Upper lobe of left lung (tissue), 4 donors: Measurements from ENCODE around the gene FYN.

Source experiments
- EP300 ChIP-seq, 4 donors: sonication (generic); formaldehyde crosslinking; IDR thresholded peaks; one replicate each; pipeline ENCODE4 v1.5.1; 2017; ENCODE audit warnings: antibody characterized with exemption in 4 of 4, control low read depth in 2 of 4
- TF ChIP-seq, protein P1 (sequence below), 6 experiments: fragments of 450-650 bp in 4 of 6; fragments of 200-600 bp in 2 of 6; sonication (generic) in 2 of 6; IDR thresholded peaks; one replicate each; pipeline ENCODE4 v1.5.1; 2016 to 2019; ENCODE audit warnings: antibody characterized with exemption in 6 of 6

DNA sequence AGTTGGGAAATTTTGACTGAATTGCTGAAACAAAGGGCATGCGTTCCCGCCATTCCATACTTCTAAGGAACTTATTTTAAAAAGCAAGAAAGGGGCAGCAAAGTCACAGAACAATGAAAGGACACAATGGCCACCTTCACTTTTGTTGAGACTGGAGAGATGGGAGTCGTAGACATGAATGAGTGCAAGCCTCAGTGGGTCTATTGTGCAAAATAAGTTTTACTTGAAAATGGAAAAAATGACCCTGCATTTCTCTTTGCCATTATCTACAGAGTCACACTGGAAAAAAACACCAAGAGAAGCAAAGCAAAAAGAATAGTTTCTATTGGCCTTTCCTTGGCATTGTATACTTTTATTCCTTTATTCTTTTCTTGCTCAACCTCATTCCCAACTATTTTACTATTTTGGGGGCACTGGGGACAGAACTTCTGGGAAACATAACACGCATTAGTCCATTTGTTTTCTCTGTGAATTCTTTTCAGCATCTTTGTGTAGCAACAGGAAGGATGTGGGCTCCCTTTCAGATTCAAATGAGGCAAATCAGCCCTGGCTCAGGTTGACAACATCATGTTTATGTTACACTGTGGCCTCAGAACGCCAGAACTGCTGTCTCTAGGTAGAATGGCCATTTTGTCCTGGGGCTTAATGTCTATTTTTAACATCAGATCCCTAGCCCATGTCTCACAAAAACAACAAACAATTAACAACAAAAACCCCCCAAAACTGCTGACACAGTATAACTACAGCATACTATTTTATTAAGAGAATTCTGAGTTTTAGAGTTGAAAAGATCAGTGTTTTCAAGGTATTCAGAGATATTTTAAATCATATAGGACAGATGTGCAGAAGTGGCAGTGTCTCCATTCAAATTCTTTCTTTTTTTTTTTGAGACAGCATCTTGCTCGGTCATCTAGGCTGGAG is 122.2 kb downstream of the FYN start:
- TF ChIP-seq EP300 (IDR thresholded peaks at IDR 0.05), result peak in 2 of 4 donors; percentile 55 to 87
- TF ChIP-seq, protein P1, sequence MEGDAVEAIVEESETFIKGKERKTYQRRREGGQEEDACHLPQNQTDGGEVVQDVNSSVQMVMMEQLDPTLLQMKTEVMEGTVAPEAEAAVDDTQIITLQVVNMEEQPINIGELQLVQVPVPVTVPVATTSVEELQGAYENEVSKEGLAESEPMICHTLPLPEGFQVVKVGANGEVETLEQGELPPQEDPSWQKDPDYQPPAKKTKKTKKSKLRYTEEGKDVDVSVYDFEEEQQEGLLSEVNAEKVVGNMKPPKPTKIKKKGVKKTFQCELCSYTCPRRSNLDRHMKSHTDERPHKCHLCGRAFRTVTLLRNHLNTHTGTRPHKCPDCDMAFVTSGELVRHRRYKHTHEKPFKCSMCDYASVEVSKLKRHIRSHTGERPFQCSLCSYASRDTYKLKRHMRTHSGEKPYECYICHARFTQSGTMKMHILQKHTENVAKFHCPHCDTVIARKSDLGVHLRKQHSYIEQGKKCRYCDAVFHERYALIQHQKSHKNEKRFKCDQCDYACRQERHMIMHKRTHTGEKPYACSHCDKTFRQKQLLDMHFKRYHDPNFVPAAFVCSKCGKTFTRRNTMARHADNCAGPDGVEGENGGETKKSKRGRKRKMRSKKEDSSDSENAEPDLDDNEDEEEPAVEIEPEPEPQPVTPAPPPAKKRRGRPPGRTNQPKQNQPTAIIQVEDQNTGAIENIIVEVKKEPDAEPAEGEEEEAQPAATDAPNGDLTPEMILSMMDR (IDR thresholded peaks at IDR 0.05), result no peak
